ENCODE data around the gene TTC21A.

GRCh38 chr3:39140341-39140971, 33.0 kb downstream of the TTC21A start:
- TF ChIP-seq CTCF (IDR thresholded peaks at IDR 0.05) (no peak), POLR2A (IDR thresholded peaks at IDR 0.05) (no peak)
